Daoy (cell line): ENCODE data around the gene PIK3C2A. TPM values are rescaled to one million over a fixed set of nuclear protein-coding genes. Genes with fewer than 3 reads are reported as not detected.
"Not testable (repeated sequence)": the region's sequence is repeated elsewhere in the genome, so short reads cannot be mapped to it uniquely, and the experiment has no call there.

ENCODE experiments used
- DNase-seq: peaks from one replicate; pipeline ENCODE4 v3.0.0-alpha.2; 2015; ENCODE audit warnings: low read depth
- total RNA-seq: library from RNA; depleted of rRNA; stranded (reverse); fragments of >200 nt; shearing (Covaris generic); gene quantifications from 2 replicates; pipeline ENCODE4 v1.2.3, GENCODE V29; 2014; rRNA removed

PIK3C2A gene, protein sequence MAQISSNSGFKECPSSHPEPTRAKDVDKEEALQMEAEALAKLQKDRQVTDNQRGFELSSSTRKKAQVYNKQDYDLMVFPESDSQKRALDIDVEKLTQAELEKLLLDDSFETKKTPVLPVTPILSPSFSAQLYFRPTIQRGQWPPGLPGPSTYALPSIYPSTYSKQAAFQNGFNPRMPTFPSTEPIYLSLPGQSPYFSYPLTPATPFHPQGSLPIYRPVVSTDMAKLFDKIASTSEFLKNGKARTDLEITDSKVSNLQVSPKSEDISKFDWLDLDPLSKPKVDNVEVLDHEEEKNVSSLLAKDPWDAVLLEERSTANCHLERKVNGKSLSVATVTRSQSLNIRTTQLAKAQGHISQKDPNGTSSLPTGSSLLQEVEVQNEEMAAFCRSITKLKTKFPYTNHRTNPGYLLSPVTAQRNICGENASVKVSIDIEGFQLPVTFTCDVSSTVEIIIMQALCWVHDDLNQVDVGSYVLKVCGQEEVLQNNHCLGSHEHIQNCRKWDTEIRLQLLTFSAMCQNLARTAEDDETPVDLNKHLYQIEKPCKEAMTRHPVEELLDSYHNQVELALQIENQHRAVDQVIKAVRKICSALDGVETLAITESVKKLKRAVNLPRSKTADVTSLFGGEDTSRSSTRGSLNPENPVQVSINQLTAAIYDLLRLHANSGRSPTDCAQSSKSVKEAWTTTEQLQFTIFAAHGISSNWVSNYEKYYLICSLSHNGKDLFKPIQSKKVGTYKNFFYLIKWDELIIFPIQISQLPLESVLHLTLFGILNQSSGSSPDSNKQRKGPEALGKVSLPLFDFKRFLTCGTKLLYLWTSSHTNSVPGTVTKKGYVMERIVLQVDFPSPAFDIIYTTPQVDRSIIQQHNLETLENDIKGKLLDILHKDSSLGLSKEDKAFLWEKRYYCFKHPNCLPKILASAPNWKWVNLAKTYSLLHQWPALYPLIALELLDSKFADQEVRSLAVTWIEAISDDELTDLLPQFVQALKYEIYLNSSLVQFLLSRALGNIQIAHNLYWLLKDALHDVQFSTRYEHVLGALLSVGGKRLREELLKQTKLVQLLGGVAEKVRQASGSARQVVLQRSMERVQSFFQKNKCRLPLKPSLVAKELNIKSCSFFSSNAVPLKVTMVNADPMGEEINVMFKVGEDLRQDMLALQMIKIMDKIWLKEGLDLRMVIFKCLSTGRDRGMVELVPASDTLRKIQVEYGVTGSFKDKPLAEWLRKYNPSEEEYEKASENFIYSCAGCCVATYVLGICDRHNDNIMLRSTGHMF (N-terminal part only)
- 17.4 and 23.5 TPM in 2 replicates for total RNA-seq

DNA sequence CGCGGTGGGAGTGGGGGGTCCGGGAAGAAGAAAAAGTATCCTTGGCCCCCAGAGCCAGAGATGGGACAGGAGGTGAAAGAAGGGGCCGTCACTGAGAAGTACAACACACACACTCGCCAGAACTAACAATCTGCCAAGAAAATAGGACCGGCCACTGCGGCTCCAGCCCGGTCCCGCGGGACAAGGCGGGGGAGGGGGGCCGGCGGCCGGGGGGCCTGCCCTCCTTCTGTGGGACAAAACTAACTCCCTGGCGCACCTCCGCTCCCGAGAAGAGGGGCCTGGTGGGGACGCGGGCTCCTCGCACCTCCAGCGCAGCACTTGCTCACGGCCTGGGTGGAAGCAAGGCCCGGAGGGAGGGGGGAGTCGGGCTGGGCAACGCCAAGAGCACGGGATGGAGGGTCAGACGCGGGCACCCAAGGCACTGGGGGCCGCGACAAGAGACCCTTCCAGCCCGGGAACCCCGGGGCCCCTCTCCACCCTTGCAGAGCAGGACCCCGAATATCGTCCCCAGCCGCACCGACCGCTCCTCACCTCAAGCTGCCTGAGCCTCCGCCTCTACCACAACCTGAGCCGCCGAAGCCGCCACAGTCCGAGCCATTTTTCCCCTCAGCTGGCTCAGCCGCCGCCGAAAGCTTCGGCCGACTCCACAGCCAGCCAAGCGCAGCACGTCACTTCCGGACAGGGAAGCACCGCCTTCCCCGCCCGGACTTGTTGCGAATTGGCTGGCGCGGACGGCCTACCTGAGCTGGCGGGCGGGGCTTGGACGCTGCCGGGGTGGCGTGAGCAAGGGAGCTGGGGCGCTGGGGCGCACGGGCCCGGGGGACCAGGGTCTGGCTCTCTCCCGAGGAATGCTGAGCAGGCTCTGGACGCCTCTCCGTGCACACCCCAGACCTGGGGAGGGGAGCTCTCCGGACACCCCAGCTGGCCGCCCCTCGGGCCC, at the start of gene PIK3C2A:
Gene PIK3C2A (minus strand): TSS at position 670 of the 940 bp plus-strand sequence. CDS start 38,245 bp downstream, outside the sequence.
- peak; percentile 97 for DNase-seq

DNA sequence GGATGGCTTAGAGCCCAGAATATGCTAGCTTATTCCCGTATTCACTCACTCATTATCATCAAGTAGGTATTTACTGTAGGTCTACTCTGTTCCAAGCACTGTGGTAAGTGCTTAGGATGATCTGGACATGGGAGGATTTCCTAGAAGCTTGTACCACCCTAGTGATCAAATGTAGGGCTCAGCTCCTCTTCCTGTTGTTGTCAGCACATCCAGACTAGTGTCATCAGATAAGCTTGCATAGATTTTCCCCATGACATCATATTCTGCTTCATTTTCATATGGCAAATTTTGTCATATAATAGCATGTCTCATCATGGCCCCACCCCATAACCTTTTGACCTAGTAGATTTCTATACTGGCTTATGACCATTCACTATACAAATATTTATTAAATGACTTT, 49.4 kb upstream of the PIK3C2A start:
- DNase-seq, result no peak

DNA sequence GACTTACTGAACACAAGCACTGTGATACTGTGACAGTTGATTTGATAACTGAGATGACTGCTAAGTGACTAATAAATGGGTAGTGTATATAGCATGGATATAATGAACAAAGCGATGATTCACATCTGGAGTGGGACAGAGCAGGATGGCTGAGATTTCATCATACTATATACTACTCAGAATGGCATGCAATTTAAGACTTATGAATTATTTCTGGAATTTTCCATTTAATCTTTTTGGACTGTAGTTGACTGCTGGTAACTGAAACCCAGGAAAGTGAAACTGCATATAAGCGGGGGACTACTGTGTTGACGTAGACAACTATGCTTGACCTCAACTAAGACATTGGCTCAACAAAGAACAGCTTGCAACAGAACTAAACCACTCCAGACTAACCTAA, 48.7 kb upstream of the PIK3C2A start:
- peak; percentile 66 for DNase-seq

DNA sequence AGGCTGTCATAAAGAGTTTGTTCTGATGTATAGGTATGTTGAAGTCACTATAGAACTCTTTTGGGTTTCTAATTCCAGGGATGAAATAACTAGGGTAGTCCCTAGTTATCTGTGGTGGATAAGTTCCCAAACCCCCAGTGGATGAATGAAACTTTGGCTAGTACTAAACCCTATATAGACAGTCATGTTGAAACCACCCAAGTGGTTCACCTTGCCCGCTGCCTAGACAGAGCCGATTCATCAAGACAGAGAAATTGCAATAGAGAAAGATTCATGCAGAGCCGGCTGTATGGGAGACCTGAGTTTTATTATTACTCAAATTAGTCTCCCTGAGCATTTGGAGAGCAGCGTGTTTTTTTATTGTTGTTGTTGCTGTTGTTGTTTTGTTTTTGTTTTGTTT, 44.9 kb upstream of the PIK3C2A start:
- no peak for DNase-seq

DNA sequence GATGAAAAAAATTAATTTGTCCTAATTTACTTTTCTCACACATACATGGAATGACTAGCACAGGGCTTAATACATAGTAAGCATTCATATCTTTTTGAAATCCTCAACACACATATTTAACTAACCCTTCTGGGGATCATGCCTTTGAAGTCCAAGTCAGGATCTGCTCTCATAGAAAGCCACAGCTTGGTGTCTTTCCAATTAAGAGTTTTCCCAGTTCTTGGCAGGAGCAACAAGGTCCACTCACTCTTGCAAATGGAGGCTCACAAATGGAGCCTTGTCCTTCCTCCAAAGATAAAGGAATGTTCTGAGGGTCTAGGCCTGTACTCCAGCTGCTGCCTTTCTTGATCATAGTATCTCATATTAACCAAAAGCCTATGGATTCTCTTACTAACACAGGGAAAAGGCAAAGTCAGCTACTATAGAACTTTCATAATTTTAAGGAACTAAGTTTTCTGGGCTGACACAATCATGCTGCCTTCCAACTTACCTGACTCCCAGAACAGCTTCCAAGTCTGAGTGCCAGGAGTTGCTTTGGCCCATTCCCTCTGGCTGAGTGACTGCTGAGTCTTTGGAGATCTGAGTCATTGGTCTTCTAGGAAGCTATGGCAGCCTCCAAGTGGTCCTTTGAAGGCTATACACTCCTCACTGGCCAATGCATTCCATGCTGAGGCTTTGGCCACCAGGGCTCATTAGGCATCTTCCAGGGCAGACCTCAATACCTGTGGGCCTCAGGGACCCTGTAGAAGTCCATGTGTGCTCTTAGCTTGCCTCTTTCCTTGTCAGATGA, 43.0 kb upstream of the PIK3C2A start:
- DNase-seq, result no peak

DNA sequence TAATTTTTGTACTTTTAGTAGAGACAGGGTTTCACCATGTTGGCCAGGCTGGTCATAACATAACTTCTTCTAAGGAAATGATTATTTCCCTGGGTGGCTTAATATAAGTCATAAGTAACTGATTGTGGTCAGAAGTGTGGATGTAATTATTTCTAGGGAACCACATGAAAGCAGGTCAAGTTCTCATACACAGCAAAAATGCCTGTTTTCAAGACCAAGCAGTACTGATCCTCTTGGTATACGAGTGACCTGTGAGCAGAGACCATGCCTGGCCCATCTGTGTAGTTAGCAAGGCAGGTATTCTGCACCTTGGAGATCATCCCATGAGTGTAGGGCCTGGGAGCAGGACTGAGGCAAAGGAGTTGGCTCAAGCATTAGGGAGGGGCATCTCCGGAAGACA, 36.3 kb upstream of the PIK3C2A start:
- DNase-seq, result no peak

DNA sequence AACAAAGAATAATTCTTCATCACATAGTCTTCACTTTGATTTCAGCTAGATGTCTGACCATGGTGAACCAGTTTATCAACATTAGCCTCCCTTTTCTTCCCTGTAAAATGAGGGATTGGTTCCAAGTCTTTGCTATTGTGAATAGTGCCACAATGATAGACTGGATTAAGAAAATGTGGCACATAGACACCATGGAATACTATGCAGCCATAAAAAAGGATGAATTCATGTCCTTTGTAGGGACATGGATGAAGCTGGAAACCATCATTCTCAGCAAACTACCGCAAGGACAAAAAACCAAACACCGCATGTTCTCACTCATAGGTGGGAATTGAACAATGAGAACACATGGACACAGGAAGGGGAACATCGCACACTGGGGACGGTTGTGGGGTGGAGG, 35.2 kb upstream of the PIK3C2A start:
- not testable (repeated sequence) for DNase-seq

DNA sequence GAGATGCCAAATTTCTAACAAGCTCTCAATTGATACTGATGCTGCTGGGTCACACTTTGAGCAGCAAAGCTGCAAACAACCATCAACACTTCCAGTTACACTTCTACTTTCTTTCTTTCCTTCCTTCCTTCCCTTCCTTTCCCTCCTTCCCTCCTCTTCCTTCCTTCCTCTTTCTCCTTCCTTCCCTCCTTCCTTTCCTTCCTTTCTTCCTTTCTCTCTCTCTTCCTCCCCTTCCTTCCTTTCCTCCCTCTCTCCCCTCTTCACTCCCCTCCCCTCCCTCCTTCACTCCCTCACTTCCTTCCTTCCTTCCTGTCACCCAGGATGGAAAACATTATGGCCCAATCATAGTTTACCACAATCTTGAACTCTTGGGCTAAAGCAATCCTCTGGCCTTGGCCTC, 33.0 kb upstream of the PIK3C2A start:
- DNase-seq, result no peak

DNA sequence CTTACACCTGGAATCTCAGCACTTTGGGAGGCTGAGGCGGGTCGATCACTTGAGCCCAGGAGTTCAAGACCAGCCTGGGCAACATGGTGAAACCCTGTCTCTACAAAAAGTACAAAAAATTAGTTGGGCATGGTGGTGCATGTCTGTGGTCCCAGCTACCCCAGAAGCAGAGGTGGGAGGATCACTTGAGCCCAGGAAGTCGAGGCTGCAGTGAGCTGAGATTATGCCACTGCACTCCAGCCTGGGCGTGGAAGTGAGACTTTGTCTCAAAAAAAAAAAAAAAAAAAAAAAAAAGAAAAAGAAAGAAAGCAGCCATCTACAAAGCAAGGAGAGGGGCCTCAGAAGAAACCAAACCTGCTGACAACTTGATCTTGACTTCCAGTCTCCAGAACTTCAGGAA, 32.1 kb upstream of the PIK3C2A start:
- not testable (repeated sequence) for DNase-seq

DNA sequence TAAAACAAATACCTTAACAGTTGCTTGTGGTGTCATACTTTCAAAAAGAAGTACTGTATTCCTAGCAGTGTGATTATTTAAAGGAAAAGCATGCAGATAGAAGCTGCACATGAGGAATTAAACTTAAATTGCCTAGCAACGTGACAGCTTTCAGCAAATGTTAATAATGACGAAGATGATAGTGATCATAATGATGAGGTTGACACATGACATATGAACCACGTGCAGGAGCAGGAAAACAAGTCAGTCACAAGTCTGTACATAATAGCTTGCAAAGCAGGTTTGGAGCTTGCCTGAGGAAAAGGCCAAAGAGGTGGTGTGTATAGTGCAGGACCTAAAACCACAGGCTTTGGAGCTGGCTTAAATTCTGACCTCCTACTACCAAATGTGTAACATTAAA, 30.6 kb upstream of the PIK3C2A start:
- DNase-seq, result no peak

DNA sequence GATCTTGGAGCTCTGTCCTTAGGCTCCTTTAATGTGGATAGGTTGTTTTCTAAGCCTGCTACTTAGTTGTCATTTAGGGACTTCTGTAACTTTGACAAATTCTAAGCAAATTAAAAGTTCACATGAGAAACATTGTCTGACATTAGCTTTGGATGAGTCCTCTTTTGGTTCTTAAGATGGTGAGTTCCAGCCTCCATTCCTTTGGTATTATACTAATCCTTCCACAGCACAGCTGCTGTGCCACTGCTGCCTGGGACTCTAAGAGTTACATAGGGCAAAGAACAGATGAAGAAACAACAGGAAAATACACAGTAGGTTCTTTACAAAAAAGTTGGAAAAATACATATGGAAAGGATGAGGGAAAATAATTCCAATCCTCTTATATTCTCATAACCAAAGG, 25.3 kb upstream of the PIK3C2A start:
- DNase-seq, result no peak

DNA sequence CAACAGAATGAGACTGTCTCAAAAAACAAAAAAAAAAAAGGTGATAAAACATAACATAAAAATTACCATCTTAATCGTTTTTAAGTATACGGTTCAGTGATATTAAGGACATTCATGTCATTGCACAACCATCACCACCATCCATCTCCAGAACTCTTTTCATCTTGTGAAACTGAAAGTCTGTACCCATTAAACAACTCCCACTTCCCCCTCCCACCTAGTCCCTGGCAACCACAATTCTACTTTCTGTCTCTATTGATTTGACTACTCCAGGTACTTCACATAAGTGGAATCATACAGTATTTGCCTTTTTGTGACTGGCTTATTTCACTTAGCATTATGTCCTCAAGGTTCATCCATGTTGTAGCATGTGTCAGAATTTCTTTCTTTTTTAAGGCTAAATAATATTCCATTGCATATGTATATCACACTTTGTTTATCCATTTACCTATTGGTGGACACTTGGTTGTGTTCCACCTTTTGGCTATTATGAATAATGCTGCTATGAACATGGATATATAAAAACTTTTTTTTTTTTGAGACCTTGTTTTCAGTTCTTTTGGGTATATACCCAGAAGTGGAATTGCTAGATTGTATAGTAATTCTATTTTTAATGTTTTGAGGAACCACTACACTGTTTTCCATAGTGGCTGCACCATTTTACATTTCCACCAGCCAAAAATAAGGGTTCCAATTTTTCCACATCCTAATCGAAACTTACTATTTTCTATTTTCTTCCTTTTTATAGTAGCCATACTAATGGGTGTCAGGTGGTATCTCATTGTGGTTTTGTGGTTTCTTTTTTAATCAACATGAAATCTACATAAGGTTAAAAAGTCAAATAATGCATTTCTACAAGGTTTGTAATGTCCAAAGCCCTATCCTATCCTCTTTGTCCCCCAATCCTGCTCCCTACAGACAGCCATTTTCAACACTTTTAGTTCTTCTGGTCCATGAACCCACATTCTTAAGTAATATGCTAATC, 23.4 kb upstream of the PIK3C2A start:
- DNase-seq, result no peak

DNA sequence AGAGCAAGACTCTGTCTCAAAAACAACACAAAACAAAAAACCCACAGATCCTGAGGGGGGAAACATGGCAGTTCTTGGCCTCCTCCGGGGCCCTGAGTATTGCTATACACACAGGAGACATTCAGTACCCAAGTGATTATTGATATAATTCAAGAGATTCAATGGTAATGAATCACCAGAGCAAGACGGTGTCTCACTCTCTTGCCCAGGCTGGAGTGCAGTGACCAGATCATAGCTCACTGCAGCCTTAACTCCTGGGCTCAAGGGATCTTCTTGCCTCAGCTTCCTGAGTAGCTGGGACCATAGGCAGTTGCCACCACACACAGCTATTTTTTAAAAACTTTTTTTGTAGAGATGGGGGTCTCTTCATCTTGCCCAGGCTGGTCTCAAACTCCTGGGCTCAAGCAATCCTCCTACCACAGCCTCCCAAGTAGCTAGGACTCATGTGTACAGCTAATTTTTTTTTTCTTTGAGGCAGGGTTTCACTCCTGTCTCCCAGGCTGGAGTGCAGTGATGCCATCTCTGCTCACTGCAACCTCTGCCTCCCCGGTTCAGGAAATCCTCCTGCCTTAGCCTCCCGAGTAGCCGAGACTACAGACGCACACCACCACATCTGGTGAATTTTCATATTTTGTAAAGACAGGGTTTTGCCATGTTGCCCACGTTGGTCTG, 21.8 kb upstream of the PIK3C2A start:
- no peak for DNase-seq

DNA sequence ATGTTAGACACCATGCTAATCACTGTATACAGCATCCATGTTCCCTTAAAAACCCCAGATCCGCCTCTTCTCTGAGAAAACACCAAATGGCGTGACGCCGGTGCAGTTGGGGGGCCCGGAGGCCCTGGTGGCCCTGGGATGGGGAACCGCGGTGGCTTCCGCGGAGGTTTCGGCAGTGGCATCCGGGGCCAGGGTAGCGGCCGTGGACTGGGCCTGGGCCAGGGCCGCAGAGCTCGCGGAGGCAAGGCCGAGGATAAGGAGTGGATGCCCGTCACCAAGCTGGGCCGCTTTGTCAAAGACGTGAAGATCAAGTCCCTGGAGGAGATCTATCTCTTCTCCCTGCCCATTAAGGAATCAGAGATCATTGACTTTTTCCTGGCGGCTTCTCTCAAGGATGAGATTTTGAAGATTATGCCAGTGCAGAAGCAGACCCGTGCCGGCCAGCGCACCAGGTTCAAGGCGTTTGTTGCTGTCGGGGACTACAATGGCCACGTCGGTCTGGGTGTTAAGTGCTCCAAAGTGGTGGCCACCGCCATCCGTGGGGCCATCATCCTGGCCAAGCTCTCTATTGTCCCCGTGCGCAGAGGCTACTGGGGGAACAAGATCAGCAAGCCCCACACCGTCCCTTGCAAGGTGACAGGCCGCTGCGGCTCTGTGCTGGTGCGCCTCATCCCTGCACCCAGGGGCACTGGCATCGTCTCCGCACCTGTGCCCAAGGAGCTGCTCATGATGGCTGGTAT, 20.6 kb upstream of the PIK3C2A start:
- not testable (repeated sequence) for DNase-seq

DNA sequence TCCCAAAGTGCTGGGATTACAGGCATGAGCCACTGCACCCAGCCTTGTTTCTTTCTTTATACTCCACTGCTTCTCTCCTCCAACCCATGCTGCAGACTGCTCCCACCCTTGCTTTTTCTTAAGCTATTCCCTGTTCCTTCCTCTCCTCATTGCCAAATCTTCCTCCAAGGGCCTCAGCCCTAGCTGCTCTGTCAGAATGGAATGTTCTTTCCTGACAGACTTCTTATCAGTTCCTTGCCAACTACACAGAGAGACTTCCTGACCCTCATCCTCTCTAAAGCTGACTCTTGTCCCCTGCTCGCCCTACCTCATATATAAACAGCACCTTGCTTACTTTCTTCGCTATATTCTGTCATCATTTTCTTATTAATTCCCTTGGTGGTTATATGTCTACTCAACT, 16.9 kb upstream of the PIK3C2A start:
- no peak for DNase-seq

DNA sequence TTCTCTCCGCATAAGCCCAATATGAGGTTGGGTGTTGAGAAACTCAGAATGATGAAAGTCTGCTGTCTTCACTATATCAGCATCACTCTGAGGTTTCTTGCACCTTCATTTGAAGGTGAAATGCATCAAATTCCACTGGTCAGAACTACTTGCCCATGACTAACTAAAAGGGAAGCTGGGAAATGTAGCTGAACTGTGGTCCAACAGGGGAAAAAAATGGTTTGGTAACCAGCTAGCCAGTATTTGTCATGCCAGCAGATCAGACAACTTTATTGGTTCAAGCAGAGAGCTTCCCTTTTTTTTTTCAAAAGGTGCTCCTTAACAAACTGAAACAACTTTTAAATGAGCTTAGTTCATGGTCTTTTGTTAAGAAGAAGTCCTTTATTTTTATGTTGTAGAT, 14.2 kb upstream of the PIK3C2A start:
- DNase-seq, result no peak

DNA sequence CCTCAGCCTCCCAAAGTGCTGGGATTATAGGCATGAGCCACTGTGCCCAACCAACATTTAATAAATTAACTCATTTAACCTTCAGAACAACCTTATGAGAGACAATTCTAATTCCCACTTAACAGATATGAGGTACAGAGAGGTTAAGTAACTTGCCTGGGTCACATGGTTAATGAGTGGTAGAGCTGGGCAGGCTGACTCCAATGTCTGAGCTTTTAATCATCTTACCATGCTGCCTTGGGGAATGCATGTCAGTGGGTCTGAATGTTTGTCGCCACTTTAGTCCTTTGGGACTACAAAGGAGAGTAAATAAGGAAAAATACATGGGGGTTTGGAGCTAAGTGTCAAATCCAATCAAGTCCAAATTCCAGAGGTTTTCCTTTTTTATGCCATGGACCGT, 11.2 kb upstream of the PIK3C2A start:
- no peak for DNase-seq

DNA sequence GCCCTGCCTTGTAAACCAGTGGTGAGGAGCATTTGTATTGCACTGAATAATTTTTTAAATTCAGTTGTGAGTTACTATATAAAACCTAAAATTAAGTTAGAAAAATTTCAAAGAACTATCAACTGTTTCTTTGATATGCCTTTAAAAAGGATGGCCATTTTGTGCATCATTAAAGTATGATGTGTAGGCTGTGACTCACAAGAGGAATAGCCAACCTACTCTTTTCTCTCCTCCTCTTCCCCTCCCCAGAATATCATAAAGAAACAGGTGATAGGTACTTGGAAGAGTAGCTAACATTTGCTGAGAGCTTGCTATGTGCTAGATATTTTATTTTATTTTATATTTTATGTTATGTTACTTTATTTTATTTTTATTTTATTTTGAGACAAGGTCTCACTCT, 10.6 kb upstream of the PIK3C2A start:
- no peak for DNase-seq
